HG03135 (cell line): ENCODE measurements around the gene LDLRAD4.

Source experiments
- ATAC-seq: cut with Tn5 transposase; IDR thresholded peaks from one replicate; pipeline ENCODE4 v1.9.1; 2021; ENCODE audit warnings: mild to moderate bottlenecking, moderate library complexity; ENCODE audit not compliant: unreplicated experiment

Gene LDLRAD4

GRCh38 chr18:13399511-13399910 lies 181.0 kb downstream of the LDLRAD4 start:
- no peak for ATAC-seq

GRCh38 chr18:13400636-13401315 lies 182.2 kb downstream of the LDLRAD4 start:
- ATAC-seq, result no peak

DNA sequence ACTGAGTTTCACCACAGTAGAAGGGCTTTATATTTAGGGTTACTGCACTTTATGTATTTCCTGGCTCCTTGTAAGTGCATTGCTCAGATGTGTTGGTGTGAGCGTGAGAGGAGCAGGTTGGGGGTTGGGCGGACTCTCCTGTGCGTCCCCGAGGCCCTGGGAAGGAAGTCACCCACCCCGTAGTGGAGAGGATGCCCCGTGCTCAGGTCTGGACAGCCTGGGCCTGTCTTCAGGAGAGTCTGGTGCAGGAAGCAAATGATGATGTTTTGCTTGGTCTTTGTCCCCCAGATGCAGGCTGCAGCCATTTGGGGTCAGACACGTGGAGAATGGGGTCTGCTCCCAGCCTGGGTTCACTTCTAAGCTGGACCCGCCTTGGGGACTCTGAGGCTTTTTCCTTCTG lies 182.8 kb downstream of the LDLRAD4 start:
- ATAC-seq, result no peak

GRCh38 chr18:13401826-13402225 lies 183.3 kb downstream of the LDLRAD4 start:
- no peak for ATAC-seq

DNA sequence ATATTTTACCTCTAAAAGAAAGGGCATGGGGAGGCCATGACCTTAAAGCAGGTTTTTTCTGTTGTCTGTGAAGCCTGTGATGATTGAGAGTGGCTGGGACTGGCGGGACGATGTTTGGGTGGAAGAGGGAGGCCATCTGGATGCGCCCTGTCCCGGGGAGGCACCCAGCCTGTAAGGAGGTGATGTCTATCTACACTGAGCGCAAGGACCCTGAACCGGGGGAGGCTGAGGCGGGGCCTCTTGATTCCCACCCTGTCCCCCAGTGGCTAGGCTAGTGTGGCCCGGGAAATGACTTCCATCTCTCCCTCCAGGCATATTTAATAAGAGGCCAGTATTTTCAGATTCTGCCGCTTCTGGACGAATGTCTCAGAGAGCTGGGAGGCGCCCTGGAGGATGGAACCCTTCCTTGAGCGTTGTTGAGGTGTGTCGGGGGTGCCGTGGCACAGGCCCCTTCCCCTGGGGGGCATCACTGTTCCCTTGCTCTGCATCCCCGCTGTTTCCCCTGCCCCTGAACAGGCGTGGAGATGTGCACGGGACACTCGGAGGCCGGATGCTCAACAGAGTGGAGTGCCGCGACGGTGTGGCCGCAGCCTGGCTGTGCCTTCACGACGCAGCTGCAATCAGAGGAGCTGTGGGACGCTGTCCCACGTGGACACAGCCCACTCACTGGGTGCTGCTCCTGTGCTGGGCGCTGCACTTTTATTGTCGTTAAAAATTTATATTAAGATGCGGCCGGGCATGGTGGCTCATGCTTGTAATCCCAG lies 185.4 kb downstream of the LDLRAD4 start:
- ATAC-seq, result no peak

DNA sequence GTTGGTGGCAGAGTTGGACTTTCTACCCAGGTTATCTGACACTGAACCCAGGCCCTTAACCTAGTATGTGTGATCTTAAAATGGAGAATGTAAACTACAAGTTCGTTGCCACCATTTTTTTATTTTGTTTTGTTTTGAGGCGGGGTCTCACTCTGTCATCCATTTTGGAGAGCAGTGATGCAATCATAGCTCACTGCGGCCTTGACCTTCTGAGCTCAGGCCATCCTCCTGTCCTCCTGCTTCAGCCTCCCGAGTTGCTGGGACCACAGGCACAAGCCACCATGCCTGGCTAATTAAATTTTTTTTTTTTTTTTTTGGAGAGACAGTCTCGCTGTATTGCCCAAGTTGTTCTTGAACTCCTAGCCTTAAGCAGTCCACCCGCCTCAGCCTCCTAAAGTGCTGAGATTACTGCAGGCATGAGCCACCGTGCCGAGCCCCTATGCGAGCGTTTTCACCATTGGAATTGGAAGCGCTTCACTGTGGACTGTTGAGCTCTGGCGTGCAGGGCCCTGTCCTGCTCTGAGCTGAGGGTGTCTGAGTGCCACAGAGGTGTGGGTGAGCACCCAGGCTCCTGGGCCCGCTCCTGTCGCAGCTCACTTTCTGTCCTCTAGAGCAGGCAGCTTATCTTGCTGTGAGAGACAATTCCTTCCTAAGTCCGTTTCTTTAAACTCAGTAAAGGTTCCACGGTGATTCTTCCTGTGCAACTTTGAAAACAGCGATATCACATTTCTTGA lies 186.9 kb downstream of the LDLRAD4 start:
- no peak for ATAC-seq

DNA sequence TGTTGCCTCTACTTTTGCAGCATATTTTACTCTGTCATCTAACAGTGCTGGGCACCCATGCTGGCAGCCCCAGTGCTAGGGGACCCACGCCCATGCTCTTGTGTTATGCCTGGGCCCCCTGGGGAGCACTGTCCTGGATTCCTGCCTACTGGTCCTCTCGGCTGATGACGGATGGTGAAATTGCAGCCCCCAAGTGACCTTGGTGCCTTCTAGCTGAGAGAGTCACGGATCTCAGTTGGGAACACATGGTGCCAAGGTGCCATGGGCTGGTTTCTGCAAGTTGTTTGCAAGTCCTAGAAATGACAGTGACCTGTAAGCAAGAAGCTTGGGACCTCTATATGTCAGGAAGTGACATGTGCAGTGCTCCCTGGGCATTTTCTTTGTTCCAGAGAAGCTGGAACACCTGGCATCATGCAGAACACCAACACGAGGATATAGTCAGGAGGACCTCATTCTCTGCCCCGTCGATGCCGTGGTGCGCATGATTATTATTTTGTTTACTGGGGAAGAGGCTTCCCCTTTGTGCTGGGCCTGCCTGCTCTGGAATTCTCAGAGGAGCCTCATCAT lies 187.6 kb downstream of the LDLRAD4 start:
- ATAC-seq, result no peak

- ATAC-seq, result no peak
Measured at GRCh38 chr18:13406736-13407135, 188.2 kb downstream of the LDLRAD4 start.

- no peak for ATAC-seq
Measured at GRCh38 chr18:13407484-13407883, 188.9 kb downstream of the LDLRAD4 start.

- no peak for ATAC-seq
Measured at GRCh38 chr18:13409026-13409425, 190.5 kb downstream of the LDLRAD4 start.

GRCh38 chr18:13409997-13410396 lies 191.4 kb downstream of the LDLRAD4 start:
- ATAC-seq, result no peak

DNA sequence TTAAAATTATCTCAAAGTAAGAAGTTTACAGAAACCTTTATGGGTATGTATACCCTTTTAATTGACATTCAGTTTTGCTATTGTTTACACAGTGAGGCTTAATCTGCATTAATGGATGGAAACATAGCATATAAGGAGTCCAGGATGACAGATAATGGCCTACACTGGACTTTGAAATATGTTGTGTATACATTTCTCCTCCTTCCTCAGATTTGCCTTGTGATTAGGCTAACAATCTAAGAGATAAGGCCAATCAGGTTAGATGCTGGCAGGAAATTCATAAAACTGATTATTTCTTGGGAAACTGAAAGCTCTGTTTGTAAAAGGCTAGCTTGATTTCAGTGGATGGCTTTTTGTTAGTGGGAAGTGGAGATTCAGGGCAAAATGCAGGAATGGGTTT lies 191.9 kb downstream of the LDLRAD4 start:
- ATAC-seq, result no peak

DNA sequence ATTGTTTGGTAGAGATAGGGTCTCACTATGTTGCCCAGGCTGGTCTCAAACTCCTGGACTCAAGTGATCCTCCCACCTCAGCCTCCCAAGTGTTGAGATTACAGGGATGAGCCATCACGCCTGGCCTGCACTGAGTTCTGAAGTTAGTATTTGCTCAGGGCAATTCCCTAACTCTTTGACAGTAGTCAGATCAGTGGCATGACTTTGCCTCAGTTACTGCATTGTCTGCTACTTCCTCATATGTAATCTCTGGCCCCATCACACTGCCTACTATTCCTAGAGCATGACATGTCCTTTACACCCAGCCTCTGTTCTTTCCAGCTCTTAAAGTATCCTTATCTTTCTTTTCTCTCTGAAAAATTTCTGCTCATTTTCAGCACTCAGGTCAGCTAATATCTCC lies 193.5 kb downstream of the LDLRAD4 start:
- no peak for ATAC-seq

DNA sequence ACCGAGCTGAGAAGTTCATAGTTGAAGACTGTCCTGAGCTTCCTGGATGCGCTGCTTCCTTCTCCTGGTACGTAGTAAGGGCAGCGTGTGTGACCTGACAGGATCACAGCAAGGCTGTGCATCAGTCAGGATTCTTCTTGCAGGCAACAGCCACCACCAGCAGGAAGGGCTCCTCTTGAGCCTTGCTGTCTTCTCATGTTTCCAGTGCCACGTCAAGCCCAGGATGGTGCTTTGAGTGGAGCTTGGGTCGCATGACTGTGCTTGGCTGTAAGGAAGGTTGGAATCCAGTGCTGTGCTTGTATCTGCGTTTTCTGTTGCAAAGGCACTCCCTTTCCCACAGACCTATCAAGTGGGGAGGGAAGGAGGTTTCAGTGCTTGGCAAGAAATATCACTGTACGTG lies 194.3 kb downstream of the LDLRAD4 start:
- no peak for ATAC-seq

DNA sequence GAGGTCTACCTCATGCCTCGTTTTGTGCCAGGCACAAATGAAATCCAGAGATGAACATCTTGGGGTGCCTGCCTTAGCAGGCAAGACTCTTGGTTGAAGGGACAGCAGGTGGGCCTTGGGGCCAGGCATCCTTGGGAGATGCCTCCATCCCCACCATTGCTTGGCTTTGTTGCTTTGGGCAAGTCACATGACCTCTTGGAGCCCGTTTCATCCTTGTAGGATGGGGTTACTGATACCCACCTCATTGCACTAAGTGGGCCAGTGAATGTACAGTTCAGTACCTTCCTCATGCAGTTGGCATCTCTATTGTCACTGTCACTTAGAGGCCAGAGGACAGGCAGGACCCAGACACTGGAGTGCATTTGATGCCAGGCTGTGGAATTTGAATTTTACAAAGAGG lies 195.5 kb downstream of the LDLRAD4 start:
- no peak for ATAC-seq

GRCh38 chr18:13414521-13414920 lies 196.0 kb downstream of the LDLRAD4 start:
- no peak for ATAC-seq

DNA sequence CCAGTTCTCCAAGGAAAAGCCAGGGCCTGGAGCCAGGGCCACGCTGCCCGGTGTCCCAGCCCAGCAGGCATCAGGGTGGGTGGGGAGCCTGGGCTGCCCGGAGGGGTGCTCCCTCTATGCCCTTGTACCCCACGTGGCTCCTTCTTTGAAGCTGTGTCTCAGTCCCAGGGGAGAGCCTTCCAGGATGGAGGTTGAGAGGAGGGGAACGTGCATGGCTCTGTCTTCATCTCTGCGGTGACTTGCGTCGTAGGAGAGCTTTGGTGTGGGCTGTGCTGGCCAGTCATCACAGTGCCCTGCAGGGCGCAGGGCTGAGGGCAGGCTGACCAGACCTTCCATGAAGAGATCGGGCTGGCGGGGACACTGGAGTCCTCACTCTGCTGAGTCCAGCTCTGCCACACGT lies 197.2 kb downstream of the LDLRAD4 start:
- no peak for ATAC-seq

GRCh38 chr18:13416208-13416607 lies 197.6 kb downstream of the LDLRAD4 start:
- no peak for ATAC-seq

GRCh38 chr18:13416848-13417247 lies 198.3 kb downstream of the LDLRAD4 start:
- ATAC-seq, result no peak

DNA sequence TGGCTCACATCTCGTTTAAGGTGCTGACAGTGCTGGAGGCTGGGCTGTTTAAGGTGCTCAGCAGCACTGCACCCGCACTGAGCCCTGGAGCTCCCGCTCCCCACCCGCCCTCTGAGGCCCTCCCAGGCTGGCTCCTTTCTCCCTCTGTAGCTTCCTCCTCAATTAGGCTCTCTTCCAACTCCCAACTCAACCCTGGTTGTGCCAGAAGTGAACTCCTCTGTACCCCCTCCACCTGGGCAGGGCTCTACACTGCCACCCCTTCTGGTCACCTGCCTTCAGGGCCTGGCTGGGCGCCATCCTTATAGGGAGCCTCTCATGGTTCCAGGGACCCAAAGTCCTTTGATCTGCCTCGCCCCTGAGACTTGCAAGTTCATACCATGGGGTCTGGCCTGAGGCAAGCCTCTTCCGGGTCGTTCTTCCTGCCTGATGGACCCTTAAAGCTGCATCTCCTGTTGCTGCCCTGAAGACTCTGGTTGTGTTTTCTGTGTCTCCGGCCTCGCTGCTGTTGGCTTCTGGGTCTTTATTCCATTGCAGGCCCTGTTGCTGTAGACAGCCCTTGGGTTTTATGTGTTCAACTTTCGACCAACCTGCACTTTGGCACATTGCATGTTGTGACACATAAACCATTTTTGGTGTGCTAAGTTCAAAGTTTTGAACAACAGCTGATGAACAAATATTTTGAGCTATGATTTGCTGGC lies 199.6 kb downstream of the LDLRAD4 start:
- ATAC-seq, result no peak
